ENCODE data around the gene OR6B1.

- TF ChIP-seq POLR2A (IDR thresholded peaks at IDR 0.05; ENCODE audit: low read depth, low read length): no peak
- no peak for TF ChIP-seq TAF1 (IDR thresholded peaks at IDR 0.05; ENCODE audit: borderline replicate concordance, low read depth, low read length)
Measured at GRCh38 chr7:144006692-144007042, 6.5 kb downstream of the OR6B1 start.

Measured in GM12892 (cell line).